IMR-90 (cell line): ENCODE measurements around the gene NPR3. TPM values are rescaled to one million over a fixed set of nuclear protein-coding genes. Genes with fewer than 3 reads are reported as not detected.

Experiments
- ATAC-seq: fragments of 200-7000 bp; cut with Tn5 transposase; 2 replicates; pipeline ENCODE4 v1.9.1; 2020; ENCODE audit warnings: low read depth, mild to moderate bottlenecking, moderate library complexity
- Bru-seq: library from RNA; stranded (reverse); fragments of 400-500 nt; gene quantifications from one replicate; lab custom pipeline; 2021; lab: Mats Ljungman, UMichigan
- BruChase-seq, 2 experiments: library from RNA; stranded (reverse); fragments of 400-500 nt; gene quantifications; one replicate each; lab custom pipeline; 2021; lab: Mats Ljungman, UMichigan
- BruUV-seq: library from RNA; stranded (reverse); fragments of 400-500 nt; replicated peaks from 2 replicates; lab custom pipeline; 2021; lab: Mats Ljungman, UMichigan
- CTCF ChIA-PET: fragments of 300-600 bp; formaldehyde crosslinking; extraction: SDS; loops from one replicate; lab custom pipeline; 2021; ENCODE audit warnings: antibody characterized with exemption; lab: Yijun Ruan, JAX
- POLR2A ChIA-PET: fragments of 300-600 bp; sonication (Branson Sonifier 250); formaldehyde crosslinking; loops from one replicate; lab custom pipeline; 2022; ENCODE audit warnings: antibody characterized with exemption; ENCODE audit not compliant: unreplicated experiment; lab: Charles Lee
- DNase-seq: peaks from one replicate; pipeline ENCODE4 v3.0.0; 2013
- H2AFZ ChIP-seq: replicated peaks from 2 replicates; pipeline ENCODE3; 2013; ENCODE audit warnings: low read length, mild to moderate bottlenecking; ENCODE audit not compliant: poor library complexity
- H2AK5ac ChIP-seq: 2 replicates; pipeline ENCODE4 v1.6.1; 2013; ENCODE audit warnings: low read depth, low read length, inconsistent platforms
- H2AK9ac ChIP-seq: replicated peaks from 2 replicates; pipeline ENCODE3; 2013; ENCODE audit warnings: mild to moderate bottlenecking, low read depth, low read length, moderate library complexity; ENCODE audit not compliant: poor library complexity
- H2BK120ac ChIP-seq: 2 replicates; pipeline ENCODE4 v1.6.1; 2013; ENCODE audit warnings: low read depth, low read length, inconsistent platforms
- H2BK15ac ChIP-seq: 3 replicates; pipeline ENCODE4 v1.6.1; 2013; ENCODE audit warnings: low read depth, low read length, inconsistent platforms
- H2BK20ac ChIP-seq: 2 replicates; pipeline ENCODE4 v1.6.1; 2013; ENCODE audit warnings: low read depth, mild to moderate bottlenecking, inconsistent platforms, low read length, moderate library complexity
- H2BK5ac ChIP-seq: 2 replicates; pipeline ENCODE4 v1.6.1; 2013; ENCODE audit warnings: mild to moderate bottlenecking, low read depth, low read length, inconsistent platforms; ENCODE audit not compliant: poor library complexity, severe bottlenecking
- H3K14ac ChIP-seq: replicated peaks from 2 replicates; pipeline ENCODE4 v1.6.1; 2013; ENCODE audit warnings: low read depth, low read length, inconsistent platforms
- H3K18ac ChIP-seq: 2 replicates; pipeline ENCODE4 v1.6.1; 2013; ENCODE audit warnings: low read depth, low read length, control low read depth
- H3K23ac ChIP-seq: 2 replicates; pipeline ENCODE4 v1.6.1; 2013; ENCODE audit warnings: low read depth, low read length, inconsistent platforms
- H3K27ac ChIP-seq: 2 replicates; pipeline ENCODE4 v1.5.1; 2013; ENCODE audit warnings: mild to moderate bottlenecking, control low read depth, low read length; ENCODE audit not compliant: insufficient read depth
- H3K27me3 ChIP-seq: 2 replicates; pipeline ENCODE4 v1.6.1; 2013; ENCODE audit warnings: low read length; ENCODE audit not compliant: control insufficient read depth, insufficient read depth
- H3K36me3 ChIP-seq: 2 replicates; pipeline ENCODE4 v1.6.1; 2013; ENCODE audit warnings: low read length, mixed read lengths; ENCODE audit not compliant: control insufficient read depth, insufficient read depth
- H3K4ac ChIP-seq: 2 replicates; pipeline ENCODE4 v1.6.1; 2013; ENCODE audit warnings: low read depth, low read length, inconsistent platforms
- H3K4me1 ChIP-seq: 2 replicates; pipeline ENCODE4 v1.6.1; 2013; ENCODE audit warnings: low read length, mixed read lengths; ENCODE audit not compliant: control insufficient read depth, insufficient read depth
- H3K4me2 ChIP-seq: 2 replicates; pipeline ENCODE4 v1.6.1; 2013; ENCODE audit warnings: low read depth, mild to moderate bottlenecking, control low read depth, low read length, moderate library complexity
- H3K4me3 ChIP-seq: 2 replicates; pipeline ENCODE4 v1.5.1; 2013; ENCODE audit warnings: low read depth, mild to moderate bottlenecking, control low read depth, low read length, moderate library complexity; ENCODE audit not compliant: insufficient read depth
- H3K56ac ChIP-seq: 2 replicates; pipeline ENCODE4 v1.6.1; 2013; ENCODE audit warnings: low read length, inconsistent platforms; ENCODE audit not compliant: insufficient read depth; ENCODE audit errors: extremely low read depth
- H3K79me1 ChIP-seq, 2 experiments: 2 replicates each; pipeline ENCODE4 v1.6.1; 2013; ENCODE audit warnings: low read length in 2 of 2, inconsistent platforms in 1 of 2, low read depth in 1 of 2
- H3K9ac ChIP-seq: 2 replicates; pipeline ENCODE4 v1.6.1; 2013; ENCODE audit warnings: low read depth, low read length, control low read depth
- H3K9me1 ChIP-seq: 2 replicates; pipeline ENCODE4 v1.6.1; 2013; ENCODE audit warnings: low read length, inconsistent platforms; ENCODE audit not compliant: insufficient read depth
- H3K9me3 ChIP-seq: 2 replicates; pipeline ENCODE4 v1.6.1; 2013; ENCODE audit warnings: low read length; ENCODE audit not compliant: control insufficient read depth, insufficient read depth
- H4K20me1 ChIP-seq: 2 replicates; pipeline ENCODE4 v1.6.1; 2013; ENCODE audit warnings: low read length, inconsistent platforms; ENCODE audit not compliant: insufficient read depth
- H4K5ac ChIP-seq: 2 replicates; pipeline ENCODE4 v1.6.1; 2013; ENCODE audit warnings: mild to moderate bottlenecking, low read depth, low read length, control low read depth
- H4K8ac ChIP-seq, 2 experiments: 2 replicates each; pipeline ENCODE4 v1.6.1; 2013; ENCODE audit warnings: low read depth in 2 of 2, low read length in 2 of 2, control low read depth in 1 of 2, inconsistent platforms in 1 of 2
- H4K91ac ChIP-seq: 2 replicates; pipeline ENCODE4 v1.6.1; 2013; ENCODE audit warnings: low read depth, low read length, inconsistent platforms; ENCODE audit not compliant: insufficient read depth
- BHLHE40 ChIP-seq: fragments of 150-350 bp; IDR thresholded peaks from 2 replicates; pipeline ENCODE4 v1.6.1; 2016; ENCODE audit warnings: mild to moderate bottlenecking, low read depth, low read length
- MAFK ChIP-seq: IDR thresholded peaks from 2 replicates; pipeline ENCODE4 v1.6.1; 2012; ENCODE audit warnings: low read depth, low read length, improper control_type of control experiment
- MXI1 ChIP-seq: IDR thresholded peaks from 2 replicates; pipeline ENCODE4 v1.6.1; 2012; ENCODE audit warnings: low read depth, mild to moderate bottlenecking, low read length, moderate library complexity, borderline replicate concordance
- WGBS, 2 experiments: methylation state at CpG; one replicate each; pipeline versions ENCODE4 v1.1.5 to v1.1.7; 2013; ENCODE audit warnings: missing lambda C conversion rate in 2 of 2; ENCODE audit not compliant: insufficient read length in 1 of 2; ENCODE audit errors: extremely low coverage in 2 of 2; 5-methylcytosine and 5-hydroxymethylcytosine counted together
- dilution Hi-C: fragments of 300-500 bp; cut with HindIII; formaldehyde crosslinking; loops from one replicate; pipeline ENCODE4 v1.14.3; 2018; ENCODE audit warnings: low sequenced_read_pairs; ENCODE audit not compliant: unreplicated experiment
- in situ Hi-C: fragments of 300-500 bp; cut with MboI; formaldehyde crosslinking; loops from 3 replicates; pipeline ENCODE4 v1.14.3; 2019; ENCODE audit warnings: low sequenced_read_pairs, inconsistent platforms, mixed read lengths
- intact Hi-C: fragments of 100-400 bp; cut with micrococcal nuclease; formaldehyde crosslinking; loops from 2 replicates; pipeline ENCODE4 v1.10.0; 2022
- long read RNA-seq: library from polyadenylated mRNA; unstranded; transcript quantifications from one replicate; pipeline ENCODE4 v2.0.0, GENCODE V29; 2021; ENCODE audit not compliant: unreplicated experiment
- polyA plus RNA-seq, 3 experiments: library from polyadenylated mRNA; depleted of rRNA; stranded (reverse); fragments of >200 nt; gene quantifications; 2 replicates each; pipeline ENCODE4 v1.2.3, GENCODE V29; 2012; ENCODE audit warnings: low replicate concordance in 1 of 3
- total RNA-seq: library from RNA; depleted of rRNA; stranded (reverse); fragments of >200 nt; gene quantifications from 2 replicates; pipeline ENCODE4 v1.2.3, GENCODE V29; 2012; rRNA removed

NPR3 gene
- total RNA-seq (88.2 and 89.4 TPM in 2 replicates), polyA plus RNA-seq (2012; rRNA removed) (23.2 and 24.6 TPM in 2 replicates), Bru-seq, nascent RNA (percentile 85 among the genes with signal in this experiment), BruChase-seq, experiment 1, labeled RNA remaining after a 6-hour chase (percentile 82 among the genes with signal in this experiment), BruChase-seq, experiment 2, labeled RNA remaining after a 2-hour chase (percentile 87 among the genes with signal in this experiment)
- polyA plus RNA-seq (2012; cell fraction: cytosol; rRNA removed) = 7.5 and 12.4 TPM in 2 replicates
- 12.3 and 16.2 TPM in 2 replicates for polyA plus RNA-seq (2012; cell fraction: nucleus; rRNA removed; ENCODE audit: low replicate concordance)
- long read RNA-seq, full-length matches to known transcripts = 22 of 47 reads
- long read RNA-seq, partial matches to known transcripts = 2 of 47 reads
- long read RNA-seq, other reads (novel, unspliced or antisense) = 23 of 47 reads

GRCh38 chr5:32710550-32711361 is at the start of gene NPR3:
Gene NPR3, plus strand, starts transcription at chr5:32711321. Its CDS starts 456 bp downstream, at chr5:32711777.
- Histone ChIP-seq H3K14ac (peak within 1 kb of the TSS; percentile 37), H3K9ac (peak within 1 kb of the TSS; percentile 82), H3K27me3 (no peaks in the 10 kb centered on the region), H3K9me1 (no peaks in the 10 kb centered on the region; the same call in 1 of the 2 replicates), H3K27ac (peak within 1 kb of the TSS; percentile 80), H4K5ac (peak within 1 kb of the TSS; percentile 80), H3K4me3 (peak within 1 kb of the TSS; percentile 84), H2AFZ (peak within 1 kb of the TSS; percentile 96), H2BK20ac (peak within 1 kb of the TSS; percentile 82), H3K9me3 (no peaks in the 10 kb centered on the region), H3K79me1 (no peaks in the 10 kb centered on the region; a peak in 2 of 4 replicates), H3K36me3 (0 out of 2 replicates have a peak, but pooled peaks cover 1% of the 10 kb centered on the region), H3K18ac (peak within 1 kb of the TSS; percentile 84), H3K4me2 (peak within 1 kb of the TSS; percentile 94), H3K4me1 (no peaks in the 10 kb centered on the region; the same call in none of the 2 replicates), H3K4ac (peak within 1 kb of the TSS; percentile 64), H4K91ac (peak within 1 kb of the TSS; percentile 96), H2BK120ac (peak within 1 kb of the TSS; percentile 84), H2AK5ac (peak within 1 kb of the TSS; percentile 73), H2BK15ac (peak within 1 kb of the TSS; percentile 54; the same call in 2 of the 3 replicates), H4K8ac (peak within 1 kb of the TSS; percentile 75 to 84), H3K56ac (peak within 1 kb of the TSS; percentile 68), H4K20me1 (no peaks in the 10 kb centered on the region), H2BK5ac (peak within 1 kb of the TSS; percentile 70), H3K23ac (peak within 1 kb of the TSS; percentile 79), H2AK9ac (peak within 1 kb of the TSS; percentile 83)
- in situ Hi-C loops = loop anchor here (10.0 kb wide), 2 partner anchors 204 to 464 kb away; no protein-coding TSS in a partner anchor
- POLR2A ChIA-PET = no interaction called here
- dilution Hi-C loops = no loop called here
- WGBS, 2 experiments = 1% methylated on average over 14 of the region's 55 CpGs; no CpG with 5 or more reads in 1 of the 2 experiments
- DNase-seq (peak; percentile 66), ATAC-seq (peak; percentile 23)
- TF ChIP-seq BHLHE40 (peak; percentile 69), MAFK (no peak), MXI1 (peak; percentile 72; the same call in 1 of the 2 replicates)
- intact Hi-C loops = loop anchor here (1.0 to 5.0 kb wide), 7 partner anchors 82 to 712 kb away; no protein-coding TSS in a partner anchor
- CTCF ChIA-PET = interaction anchor here (0.9 to 1.8 kb wide), 4 partner anchors 198 to 712 kb away, joined by 3 to 6 read pairs (median 3); no protein-coding TSS in a partner anchor
- BruUV-seq = no TSS peak
